GM12873 (cell line): ENCODE measurements around the gene ZNF660.

Experiments
- TF ChIP-seq, protein P1 (sequence below): IDR thresholded peaks from 2 replicates; pipeline ENCODE4 v1.5.1; 2012; ENCODE audit warnings: low read depth, mild to moderate bottlenecking, moderate library complexity, low read length, control low read depth; ENCODE audit not compliant: insufficient read depth; ENCODE audit errors: missing control alignments

The ZNF660 gene

DNA sequence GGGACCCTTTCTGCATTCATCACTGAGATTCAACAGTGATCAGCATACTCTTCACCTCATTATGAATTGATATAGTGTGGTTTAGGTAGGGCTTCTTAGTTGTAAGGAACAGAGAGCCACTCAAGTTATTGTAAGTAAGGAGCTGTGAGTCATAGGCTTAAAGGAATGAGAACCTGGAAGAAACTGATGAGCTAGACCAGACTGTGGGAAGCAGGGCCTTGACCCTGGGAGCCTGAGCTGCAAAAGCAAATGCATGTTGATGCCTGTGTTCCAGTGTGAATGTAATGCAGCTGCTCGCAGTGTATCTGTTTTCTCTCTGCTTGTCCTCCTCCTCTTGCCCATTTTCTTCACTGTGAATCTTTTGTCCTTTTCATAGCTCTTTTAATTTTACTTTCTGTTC is 16.2 kb upstream of the ZNF660 start:
- TF ChIP-seq, protein P1, sequence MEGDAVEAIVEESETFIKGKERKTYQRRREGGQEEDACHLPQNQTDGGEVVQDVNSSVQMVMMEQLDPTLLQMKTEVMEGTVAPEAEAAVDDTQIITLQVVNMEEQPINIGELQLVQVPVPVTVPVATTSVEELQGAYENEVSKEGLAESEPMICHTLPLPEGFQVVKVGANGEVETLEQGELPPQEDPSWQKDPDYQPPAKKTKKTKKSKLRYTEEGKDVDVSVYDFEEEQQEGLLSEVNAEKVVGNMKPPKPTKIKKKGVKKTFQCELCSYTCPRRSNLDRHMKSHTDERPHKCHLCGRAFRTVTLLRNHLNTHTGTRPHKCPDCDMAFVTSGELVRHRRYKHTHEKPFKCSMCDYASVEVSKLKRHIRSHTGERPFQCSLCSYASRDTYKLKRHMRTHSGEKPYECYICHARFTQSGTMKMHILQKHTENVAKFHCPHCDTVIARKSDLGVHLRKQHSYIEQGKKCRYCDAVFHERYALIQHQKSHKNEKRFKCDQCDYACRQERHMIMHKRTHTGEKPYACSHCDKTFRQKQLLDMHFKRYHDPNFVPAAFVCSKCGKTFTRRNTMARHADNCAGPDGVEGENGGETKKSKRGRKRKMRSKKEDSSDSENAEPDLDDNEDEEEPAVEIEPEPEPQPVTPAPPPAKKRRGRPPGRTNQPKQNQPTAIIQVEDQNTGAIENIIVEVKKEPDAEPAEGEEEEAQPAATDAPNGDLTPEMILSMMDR: no peak

DNA sequence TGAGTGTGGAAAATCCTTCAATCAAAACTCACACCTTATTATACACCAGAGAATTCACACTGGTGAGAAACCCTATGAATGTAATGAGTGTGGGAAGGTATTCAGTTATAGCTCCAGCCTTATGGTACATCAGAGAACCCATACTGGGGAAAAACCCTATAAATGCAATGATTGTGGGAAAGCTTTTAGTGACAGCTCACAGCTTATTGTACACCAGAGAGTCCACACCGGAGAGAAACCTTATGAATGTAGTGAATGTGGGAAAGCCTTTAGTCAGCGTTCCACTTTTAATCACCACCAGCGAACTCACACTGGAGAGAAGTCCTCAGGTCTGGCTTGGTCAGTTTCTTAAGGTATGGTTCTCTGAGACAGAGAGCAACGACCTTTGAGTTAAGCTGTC is 13.7 kb upstream of the ZNF660 start:
- TF ChIP-seq, protein P1: no peak

DNA sequence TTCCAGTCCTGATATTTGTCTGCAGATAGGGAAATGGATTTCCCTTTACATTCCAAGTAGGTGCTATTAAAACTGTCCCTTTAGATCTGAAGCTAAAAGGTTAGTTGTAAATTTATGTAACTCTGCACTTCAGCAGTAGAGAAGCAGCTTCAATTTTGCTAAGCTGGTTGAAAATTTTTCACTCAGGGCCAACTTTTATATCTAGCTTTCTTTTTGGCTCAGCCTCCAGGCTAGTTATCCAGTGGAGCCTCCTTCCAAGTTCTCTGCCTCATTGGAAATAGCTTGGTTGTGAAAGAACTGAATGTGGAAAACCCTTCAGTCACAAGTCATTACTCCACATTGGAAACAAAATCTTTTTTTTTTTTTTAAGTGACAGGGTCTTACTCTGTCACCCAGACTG is 8.2 kb upstream of the ZNF660 start:
- TF ChIP-seq, protein P1: no peak

DNA sequence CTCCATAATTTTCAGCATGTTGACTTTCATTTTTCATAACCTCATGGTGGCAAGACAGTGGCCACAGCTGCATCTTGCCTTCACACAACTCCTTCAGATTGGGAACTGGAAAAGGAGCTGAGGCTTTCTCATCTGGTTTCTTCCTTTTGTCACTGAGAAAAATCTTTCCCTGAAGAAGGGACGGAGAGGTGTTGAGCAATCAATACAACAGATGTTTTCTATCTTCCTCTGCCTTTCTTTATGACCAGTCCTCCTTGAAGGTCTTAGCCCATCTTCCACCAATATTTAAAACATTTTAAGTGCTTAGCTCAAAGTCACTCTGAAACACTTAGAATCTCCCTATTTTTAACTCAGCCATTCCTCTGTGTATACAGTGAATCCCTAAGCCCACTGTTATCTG is 11.9 kb downstream of the ZNF660 start:
- TF ChIP-seq, protein P1: no peak

DNA sequence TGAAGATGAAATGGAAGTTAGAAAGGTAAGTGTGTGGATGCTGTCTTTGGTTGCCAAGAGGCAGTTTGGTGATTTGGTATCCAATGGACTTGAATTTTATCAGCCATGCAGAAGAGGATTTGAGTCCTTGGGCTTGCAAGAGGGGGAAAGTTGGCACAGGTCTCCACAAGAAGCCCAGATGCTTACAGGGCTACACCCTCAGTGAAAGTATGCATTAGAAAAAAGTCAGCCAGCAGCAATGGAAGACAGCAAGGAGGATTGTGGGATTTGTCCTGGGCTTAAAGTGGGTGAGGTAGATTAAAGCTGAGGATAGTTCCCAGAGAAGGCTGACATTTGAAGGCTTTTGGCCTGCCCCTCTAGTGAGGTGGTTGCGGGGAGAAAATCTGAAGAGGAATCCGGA is 17.0 kb downstream of the ZNF660 start:
- TF ChIP-seq, protein P1: no peak

DNA sequence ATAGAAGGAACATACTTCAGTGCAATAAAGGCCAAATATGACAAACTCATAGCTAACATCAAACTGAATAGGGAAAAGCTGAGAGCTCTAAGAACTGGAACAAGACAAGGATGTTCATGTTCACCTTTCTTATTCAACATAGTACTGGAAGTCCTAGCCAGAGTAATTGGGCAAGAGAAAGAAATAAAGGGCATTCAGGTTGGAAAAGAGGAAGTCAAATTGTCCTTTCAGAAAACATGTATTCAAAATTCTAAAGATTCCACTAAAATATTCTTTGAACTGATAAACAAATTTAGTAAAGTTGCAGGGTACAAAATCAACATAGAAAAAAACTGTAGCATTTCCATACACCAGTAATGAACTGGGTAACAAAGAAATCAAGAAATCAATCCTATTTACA is 27.9 kb downstream of the ZNF660 start:
- TF ChIP-seq, protein P1: no peak

DNA sequence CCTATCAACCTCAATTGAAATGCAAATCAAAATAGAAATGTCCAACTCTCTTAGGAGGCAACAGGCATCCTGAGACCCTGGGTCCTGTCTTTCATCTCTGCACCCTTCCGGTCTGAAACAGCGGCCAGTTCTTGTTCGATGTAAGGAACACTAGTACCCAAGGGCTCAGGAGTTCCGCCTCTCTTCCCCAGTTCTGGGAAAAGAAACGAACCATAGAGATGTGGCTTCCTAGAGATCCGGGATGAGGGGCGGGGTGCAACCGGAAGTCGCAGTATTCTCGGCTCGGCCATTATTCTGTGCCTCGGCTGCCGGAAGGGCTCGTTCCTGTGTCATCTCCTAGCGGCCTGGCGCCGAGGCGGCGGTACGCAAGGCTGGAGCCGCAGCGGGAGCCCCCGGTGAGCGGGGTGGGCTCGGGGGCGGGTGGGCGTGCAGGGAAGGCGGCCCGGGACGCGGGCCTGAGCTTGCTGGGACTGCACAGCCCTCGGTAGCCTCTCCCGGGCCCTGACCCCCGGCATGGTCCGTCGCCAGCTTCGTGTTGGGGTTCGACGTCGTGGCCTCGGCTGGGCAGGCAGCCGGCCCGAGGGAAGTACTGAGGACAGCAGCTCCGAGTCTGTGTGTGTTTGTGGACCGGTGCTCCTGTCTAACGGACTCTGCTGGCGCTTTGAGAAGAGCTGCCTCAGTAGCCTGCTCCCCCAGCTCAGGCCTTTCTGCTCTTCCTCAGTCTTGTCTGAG is 40.2 kb downstream of the ZNF660 start, which contains the start of gene ZNF197:
ZNF197 (plus strand) TSS at position 288 of the 732 bp plus-strand sequence. CDS start 4,119 bp downstream, outside the sequence.
- TF ChIP-seq, protein P1: peak; percentile 18
